NCI-H345 treated with DMSO at 0.1 percent for 48 hours (cell line): ENCODE measurements around the gene ZBTB22.
"Not testable (repeated sequence)": the region's sequence is repeated elsewhere in the genome, so short reads cannot be mapped to it uniquely, and the experiment has no call there.

Experiments
- DNase-seq: peaks from one replicate; lab custom pipeline; 2025; ENCODE audit not compliant: unreplicated experiment; lab: John Stamatoyannopoulos, UW

ZBTB22 gene

GRCh38 chr6:33301877-33302276, 15.7 kb downstream of the ZBTB22 start:
- no peak for DNase-seq

- DNase-seq: peak; percentile 83
These were observed 18.2 kb downstream of the ZBTB22 start for GRCh38 chr6:33299237-33299944.

- DNase-seq: peak; percentile 5
These were observed 18.7 kb downstream of the ZBTB22 start, which contains the start of gene RGL2 for GRCh38 chr6:33298773-33299236. RGL2 (minus strand) TSS chr6:33298942; CDS start chr6:33298610, 332 bp downstream.

DNA sequence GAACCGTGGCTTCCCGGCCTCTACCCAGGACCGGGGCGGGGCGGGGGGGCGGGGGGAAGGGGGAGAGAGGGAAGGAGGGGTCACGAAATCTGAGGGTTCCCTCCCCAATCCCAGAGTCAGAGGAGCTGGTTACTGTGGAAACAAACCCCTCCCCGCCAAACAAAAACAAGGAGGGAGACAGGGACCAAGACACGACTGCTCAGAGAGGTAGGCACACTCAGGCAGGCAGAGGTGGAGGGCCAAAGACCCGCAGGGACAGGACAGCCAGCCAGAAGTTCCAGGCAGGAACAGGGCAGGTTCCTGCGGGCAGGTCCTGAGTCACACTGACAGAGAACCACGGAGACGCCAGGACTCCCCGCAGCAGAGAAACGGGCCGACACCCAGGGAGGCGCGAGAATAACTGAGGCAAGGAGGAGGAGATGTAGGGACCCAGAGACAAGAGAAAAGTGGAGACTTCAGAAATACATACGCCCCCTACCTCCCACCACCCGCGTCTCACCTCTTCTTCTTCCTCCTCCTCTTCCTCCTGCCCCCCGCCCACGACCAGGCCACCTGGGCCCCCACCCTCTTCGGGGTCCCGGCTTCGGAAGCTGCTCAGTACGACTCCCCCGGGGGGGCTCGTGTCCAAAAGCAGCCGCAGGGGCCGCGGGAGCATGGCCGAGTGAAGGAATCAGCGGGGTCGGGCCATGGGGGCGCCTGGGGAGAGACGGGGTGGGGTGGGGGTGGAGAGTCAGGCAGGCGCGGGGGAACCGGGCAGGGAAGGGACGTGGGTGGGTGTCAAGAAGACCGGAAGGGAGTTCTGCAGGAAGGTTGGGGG, 19.4 kb downstream of the ZBTB22 start:
- no peak for DNase-seq

DNA sequence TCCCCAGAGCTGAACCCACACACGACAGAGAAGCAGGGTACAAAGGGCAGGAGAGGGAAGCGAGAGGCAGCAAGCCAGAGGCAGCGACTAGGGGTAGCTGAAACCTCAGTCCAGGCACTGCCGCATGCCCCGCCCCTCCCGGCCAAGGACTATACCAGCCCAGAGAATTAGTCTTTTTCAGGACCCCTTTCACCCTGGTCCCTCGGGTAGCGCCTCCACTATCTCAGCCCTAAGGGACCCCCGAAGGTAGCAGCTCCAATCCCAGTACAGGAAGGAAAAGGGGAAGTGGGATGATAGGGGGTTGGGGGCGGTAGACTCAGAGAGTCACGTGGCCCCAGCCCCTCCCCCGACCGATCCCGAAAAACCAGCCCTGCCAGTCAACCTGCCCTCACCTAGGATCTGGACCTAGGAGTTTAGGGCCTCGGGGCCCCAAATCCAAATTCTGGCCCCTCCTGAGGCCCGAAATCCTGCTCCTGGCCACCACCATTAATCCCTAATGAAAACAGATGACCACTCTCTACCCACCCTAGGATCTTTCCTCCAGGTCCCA, 20.1 kb downstream of the ZBTB22 start:
- no peak for DNase-seq

DNA sequence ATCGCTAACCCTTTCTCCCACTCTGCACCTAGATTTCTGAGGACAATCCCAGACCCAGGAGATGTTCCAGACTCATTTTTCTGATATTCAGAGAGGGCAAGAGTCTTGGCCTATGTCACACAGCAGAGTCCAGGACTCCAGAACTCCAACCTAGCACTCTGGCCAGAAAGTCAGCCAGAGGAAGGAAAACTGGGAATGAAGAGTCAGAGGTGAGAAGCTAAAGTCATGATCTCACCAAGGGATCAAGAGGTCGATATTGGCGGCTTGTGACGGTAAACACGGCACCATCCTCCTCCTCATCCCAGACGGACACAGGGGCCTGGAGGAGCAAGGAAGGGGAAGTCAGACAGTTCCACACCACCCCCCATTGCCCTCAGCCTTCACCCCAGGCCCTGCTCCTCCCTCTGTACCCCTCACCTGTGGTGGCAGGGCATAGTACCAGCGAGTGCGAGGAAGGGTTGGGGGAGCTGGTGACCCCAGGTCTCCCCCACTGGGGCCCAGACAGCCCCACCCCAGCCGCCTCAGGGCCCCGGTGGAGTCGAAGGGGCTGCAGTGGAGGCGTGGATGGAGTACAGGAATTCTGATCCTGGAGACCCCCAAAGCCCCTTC, 20.6 kb downstream of the ZBTB22 start:
- no peak for DNase-seq

- DNase-seq: no peak
These were observed 21.7 kb downstream of the ZBTB22 start for GRCh38 chr6:33295621-33296369.

DNA sequence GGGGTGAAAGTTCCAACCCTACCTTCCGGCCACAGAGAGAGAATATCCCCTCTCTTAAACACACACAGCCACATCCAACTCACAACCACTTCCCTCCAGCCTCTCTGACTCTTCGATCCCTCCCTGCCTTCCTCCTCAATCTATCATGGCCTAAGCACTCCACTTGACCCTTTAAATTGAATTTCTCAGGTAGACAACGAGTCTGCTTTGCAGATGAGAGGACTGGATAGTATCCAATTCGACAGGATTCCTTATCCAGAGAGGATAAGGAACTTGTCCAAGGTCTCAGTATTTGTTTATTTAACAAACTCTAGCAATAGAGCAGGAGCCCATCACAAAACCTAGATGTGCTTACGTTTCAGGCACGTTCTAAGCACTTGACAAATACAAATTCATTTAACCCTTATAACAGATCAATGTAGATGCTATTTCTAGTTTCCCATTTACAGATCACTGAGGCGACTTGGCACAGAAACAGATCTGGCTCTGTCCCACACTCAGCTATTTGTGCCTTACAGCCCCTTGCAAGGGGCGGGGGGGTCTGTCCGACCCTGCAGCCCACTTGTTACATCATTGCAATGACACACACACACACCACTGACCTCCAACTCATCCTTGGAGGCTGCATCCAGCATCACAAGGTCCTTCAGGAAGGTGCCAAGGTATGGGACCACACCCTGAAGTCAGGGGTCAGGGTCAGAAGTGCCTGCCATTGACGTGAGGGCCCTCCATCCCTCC, 23.3 kb downstream of the ZBTB22 start:
- no peak for DNase-seq

DNA sequence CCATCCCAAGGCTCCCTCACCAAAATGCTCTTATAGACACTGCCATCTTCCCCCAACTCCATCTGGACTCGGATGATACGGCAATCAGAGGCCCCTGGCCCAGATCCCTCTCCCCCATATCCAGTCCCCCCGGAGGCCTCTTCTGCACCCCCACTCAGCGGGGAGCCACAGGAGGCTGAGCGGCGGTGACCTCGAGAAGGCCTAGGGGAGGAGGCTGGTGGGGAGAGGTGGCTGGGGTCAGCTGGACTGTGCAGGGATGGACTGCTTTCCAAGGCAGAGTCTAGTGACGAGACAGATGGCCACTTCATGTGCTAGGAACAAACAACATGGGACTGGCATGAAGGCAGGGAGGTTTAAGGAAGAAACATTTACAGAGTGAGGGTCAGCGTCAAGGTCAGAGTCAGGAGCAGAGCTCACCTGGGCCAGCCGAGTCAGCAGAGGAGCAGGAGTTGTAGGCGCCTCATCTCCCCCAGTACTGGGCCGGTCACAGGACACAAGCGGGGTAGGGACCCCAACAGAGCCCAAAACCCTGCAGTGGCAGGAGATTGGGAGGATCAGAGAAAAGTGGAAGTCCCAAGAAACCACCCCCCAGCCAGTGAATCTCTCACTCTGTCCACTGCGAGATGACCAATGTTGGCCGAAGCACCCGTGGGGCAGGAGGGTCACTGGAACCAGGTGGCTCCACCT, 24.4 kb downstream of the ZBTB22 start:
- no peak for DNase-seq

DNA sequence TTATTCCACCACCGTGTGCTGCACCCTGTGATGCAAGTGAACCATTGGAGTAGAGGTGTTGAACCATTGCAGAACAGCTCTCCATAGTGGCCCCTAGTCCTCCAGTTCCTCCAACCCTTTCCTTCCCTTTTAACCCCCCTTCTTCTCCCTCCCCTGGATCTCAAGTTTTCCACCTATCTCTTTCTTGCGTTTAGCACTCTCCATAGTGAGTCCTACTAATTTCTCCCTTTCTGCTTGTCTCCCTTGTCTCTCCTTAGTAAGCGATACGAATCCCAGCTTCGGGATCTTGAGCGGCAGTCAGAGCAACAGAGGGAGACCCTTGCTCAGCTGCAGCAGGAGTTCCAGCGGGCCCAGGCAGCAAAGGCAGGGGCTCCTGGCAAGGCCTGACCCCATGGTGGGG, 27.1 kb downstream of the ZBTB22 start:
- DNase-seq: no peak

- DNase-seq: no peak
These were observed 27.7 kb downstream of the ZBTB22 start for GRCh38 chr6:33289784-33290315.

DNA sequence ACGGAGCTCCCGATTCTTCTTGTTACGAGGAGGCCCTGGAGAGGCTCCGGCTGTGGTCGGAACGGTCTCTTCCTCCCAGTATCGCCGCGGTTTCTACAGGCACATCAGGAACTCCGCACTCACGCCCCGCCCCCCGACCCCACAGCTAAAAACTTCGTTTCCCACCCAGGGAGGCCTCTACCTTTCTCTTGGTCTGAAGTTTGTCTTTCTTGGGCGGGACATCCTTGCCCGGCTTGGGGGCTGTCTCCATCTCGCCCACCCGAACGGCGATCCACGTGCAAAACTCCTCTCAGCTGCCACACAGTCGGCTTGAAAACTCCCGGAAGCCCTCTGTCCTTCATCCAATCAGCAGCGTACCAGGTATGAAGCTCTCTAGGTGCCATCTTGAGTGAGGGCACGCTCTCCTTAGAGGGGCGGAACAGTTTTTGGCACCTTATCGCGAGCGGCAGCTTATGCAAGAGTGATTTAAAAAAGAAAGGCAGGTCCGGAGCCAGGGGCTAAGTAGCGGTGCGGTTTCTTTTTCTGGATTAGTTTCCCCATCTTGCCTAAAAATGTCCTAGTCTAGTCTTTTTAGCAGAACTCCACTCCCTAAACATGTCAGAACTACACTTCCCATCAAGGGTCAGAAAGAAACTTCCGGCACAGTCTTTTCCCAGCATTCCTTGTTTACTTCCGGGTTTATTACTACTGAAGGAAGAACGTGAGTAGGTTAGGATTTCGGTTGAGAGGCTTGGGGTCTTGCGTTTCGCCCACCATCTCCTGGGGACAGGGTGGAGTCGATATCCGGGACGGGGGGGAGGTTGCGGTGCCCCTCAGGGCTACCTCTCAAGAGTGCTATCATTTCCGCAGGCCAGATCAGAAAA, 28.4 kb downstream of the ZBTB22 start, which contains the start of the genes PFDN6 and WDR46:
Gene PFDN6 (plus strand): TSS at position 681 of the 863 bp plus-strand sequence. CDS start 256 bp downstream, outside the sequence.
Gene WDR46 (minus strand): TSS at position 319 of the 863 bp plus-strand sequence. CDS start 69 bp downstream, at position 250.
- peak; percentile 97 for DNase-seq

DNA sequence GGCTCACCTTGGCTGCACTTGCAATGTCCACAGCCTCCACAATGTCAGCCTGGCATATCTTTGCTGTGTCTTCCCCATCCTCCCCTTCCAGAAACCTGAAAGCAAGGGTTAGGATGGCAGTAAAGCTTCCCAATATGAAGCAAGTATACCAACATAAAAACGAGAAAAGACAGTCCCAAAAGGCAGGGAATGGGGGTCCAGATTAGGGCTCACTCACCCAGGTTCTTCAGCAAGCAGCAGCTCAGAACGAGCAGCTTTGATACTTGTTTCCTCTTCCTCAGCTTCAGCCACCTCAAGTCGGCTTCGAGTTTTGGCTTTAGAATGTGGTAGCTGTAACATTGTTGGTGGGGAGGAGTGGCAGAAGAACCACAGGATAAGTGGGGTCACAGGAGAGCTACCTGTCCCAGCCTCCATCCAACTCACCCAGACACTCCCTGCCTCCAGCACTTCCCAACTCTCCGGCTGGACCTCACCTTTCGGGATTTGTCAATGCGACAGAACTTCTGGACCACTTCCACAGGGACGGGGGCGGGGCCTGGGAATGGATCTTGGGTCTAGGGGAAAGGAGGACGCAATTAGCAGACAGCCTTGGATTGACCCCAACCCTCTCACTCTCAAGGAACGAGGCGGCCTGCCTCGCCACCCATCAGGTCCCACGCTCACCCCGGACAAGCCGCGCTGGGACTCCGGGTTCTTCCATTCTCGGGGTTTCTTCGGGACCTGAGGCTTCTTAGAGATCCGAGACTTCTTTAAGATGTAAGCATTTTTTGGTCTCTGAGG, 29.2 kb downstream of the ZBTB22 start:
- no peak for DNase-seq

- no peak for DNase-seq
These were observed 30.3 kb downstream of the ZBTB22 start for GRCh38 chr6:33286946-33287914.

DNA sequence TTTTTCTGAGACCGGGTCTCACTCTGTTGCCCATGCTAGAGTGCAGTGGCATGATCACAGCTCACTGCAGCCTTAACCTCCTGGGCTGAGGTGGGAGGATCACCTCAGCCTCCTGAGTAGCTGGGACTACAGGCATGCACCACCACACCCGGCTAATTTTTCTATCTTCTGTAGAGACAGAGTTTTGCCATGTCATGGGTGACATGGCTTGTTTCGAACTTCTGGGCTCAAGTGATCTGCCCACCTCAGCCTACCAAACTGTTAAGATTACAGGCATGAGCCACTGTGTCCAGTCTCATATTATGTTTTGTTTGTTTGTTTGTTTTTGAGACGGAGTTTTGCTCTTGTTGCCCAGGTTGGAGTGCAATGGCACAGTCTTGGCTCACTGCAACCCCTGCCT, 32.3 kb downstream of the ZBTB22 start:
- not testable (repeated sequence) for DNase-seq

GRCh38 chr6:33280539-33280938, 37.0 kb downstream of the ZBTB22 start:
- no peak for DNase-seq
